Endometrium (tissue), 2 donors: Measurements from ENCODE around the gene UNC119.

Experiments
- FAIRE-seq: peaks from 2 replicates; lab custom pipeline; 2012; peaks lifted over from hg19 to GRCh38; lab: Jason Lieb, UNC
- donor health status: control.
- donor health status: control.

The UNC119 gene

GRCh38 chr17:28498652-28499363 lies 53.6 kb downstream of the UNC119 start:
- no peak for FAIRE-seq

GRCh38 chr17:28497931-28498330 lies 54.5 kb downstream of the UNC119 start:
- FAIRE-seq, result no peak
